Measurements from ENCODE around the gene DCBLD1. TPM values are rescaled to one million over a fixed set of nuclear protein-coding genes. Genes with fewer than 3 reads are reported as not detected.

DCBLD1 gene
- total and polyA plus RNA-seq, 2 donors (not counting 1 experiment from before 2014, with no cell fraction given): 35.2 to 44.4 TPM

- H3K27ac ChIP-seq (ENCODE audit: insufficient read depth, low read length): no peak overlapping the region
- no peak overlapping the region for H3K4me2 ChIP-seq (ENCODE audit: extremely low read depth, insufficient read depth, low read length)
- H3K36me3 ChIP-seq (ENCODE audit: control insufficient read depth, insufficient read depth, low read length): peaks cover 3% of the 10 kb centered on the region
- H2AFZ ChIP-seq (ENCODE audit: low read length): no peak overlapping the region
- H3K4me3 ChIP-seq (replicated peaks in 1 of 4; ENCODE audit: control extremely low read depth in 1 of 4, insufficient read depth in 1 of 4, low read depth in 3 of 4, low read length in 4 of 4): no peak overlapping the region
- no peaks in the 10 kb centered on the region for H4K20me1 ChIP-seq (ENCODE audit: control insufficient read depth, extremely low read depth, insufficient read depth, low read length)
- no peaks in the 10 kb centered on the region for H3K27me3 ChIP-seq (ENCODE audit: control insufficient read depth, insufficient read depth, low read length)
- H3K9me3 ChIP-seq (ENCODE audit: control insufficient read depth, insufficient read depth, low read depth, low read length): no peaks in the 10 kb centered on the region
- no peak for DNase-seq (ENCODE audit: low read depth in 2 of 2)
- H3K79me2 ChIP-seq (ENCODE audit: control insufficient read depth, insufficient read depth, low read length): no peaks in the 10 kb centered on the region
- no peaks in the 10 kb centered on the region for H3K4me1 ChIP-seq (ENCODE audit: control insufficient read depth, extremely low read depth, insufficient read depth, low read length)
- TF ChIP-seq EZH2 (IDR thresholded peaks at IDR 0.05; ENCODE audit: low read length, missing control alignments): no peak
- TF ChIP-seq, protein P1, sequence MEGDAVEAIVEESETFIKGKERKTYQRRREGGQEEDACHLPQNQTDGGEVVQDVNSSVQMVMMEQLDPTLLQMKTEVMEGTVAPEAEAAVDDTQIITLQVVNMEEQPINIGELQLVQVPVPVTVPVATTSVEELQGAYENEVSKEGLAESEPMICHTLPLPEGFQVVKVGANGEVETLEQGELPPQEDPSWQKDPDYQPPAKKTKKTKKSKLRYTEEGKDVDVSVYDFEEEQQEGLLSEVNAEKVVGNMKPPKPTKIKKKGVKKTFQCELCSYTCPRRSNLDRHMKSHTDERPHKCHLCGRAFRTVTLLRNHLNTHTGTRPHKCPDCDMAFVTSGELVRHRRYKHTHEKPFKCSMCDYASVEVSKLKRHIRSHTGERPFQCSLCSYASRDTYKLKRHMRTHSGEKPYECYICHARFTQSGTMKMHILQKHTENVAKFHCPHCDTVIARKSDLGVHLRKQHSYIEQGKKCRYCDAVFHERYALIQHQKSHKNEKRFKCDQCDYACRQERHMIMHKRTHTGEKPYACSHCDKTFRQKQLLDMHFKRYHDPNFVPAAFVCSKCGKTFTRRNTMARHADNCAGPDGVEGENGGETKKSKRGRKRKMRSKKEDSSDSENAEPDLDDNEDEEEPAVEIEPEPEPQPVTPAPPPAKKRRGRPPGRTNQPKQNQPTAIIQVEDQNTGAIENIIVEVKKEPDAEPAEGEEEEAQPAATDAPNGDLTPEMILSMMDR (conservative IDR thresholded peaks at IDR 0.05 in 1 of 2, IDR thresholded peaks at IDR 0.05 in 1 of 2; ENCODE audit: low read depth in 1 of 2, low read length in 2 of 2): no peak
- H3K9ac ChIP-seq (ENCODE audit: insufficient read depth, low read length): no peak overlapping the region
Observed at GRCh38 chr6:117533775-117534174, 51.3 kb downstream of the DCBLD1 start.

DNA sequence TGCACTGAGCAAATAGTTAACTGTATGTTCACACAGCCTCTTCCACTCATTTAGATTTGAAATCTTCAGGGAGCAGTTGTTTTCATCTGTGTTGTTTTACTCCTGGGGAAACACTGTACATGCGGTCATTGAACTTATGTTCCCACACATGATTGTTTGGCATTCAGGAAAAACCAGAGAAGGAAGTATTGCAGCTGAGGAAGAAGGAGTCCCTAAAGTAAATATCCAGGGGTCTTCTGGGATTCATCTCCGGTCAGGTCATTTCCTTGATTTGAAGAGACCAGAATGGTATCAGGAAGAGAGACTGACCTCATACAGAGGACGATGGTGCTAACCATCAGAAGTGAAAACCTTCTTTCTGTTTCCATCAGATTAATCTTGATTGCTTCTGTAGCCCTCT is 52.5 kb downstream of the DCBLD1 start:
- H3K4me2 ChIP-seq (ENCODE audit: extremely low read depth, insufficient read depth, low read length): no peak overlapping the region
- no peaks in the 10 kb centered on the region for H3K79me2 ChIP-seq (ENCODE audit: control insufficient read depth, insufficient read depth, low read length)

DNA sequence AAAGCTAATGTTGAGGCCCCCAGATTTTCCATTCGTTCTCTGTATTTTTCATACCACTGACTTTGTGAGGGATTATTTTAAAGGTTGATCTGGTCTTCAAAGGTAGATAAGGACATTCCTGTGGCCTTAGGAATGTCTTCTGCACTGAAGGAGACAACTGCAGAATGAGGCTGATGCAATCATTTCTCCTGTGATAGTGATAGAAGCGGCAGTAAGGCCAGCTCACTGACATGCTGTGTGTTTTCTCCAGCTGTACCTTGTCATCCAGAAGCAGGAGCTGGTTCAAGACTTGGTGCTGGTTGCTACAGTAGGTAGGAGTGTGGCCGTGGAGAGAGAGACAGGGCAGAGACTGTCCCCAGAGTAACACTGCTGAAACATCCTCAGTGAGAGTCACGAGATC is 53.8 kb downstream of the DCBLD1 start:
- Histone ChIP-seq H3K4me1 (ENCODE audit: control insufficient read depth, extremely low read depth, insufficient read depth, low read length) (no peaks in the 10 kb centered on the region), H3K4me3 (replicated peaks in 1 of 4; ENCODE audit: control extremely low read depth in 1 of 4, insufficient read depth in 1 of 4, low read depth in 3 of 4, low read length in 4 of 4) (no peak overlapping the region), H3K27ac (ENCODE audit: insufficient read depth, low read length) (no peak overlapping the region), H2AFZ (ENCODE audit: low read length) (no peak overlapping the region), H3K36me3 (ENCODE audit: control insufficient read depth, insufficient read depth, low read length) (peaks cover 9% of the 10 kb centered on the region), H4K20me1 (ENCODE audit: control insufficient read depth, extremely low read depth, insufficient read depth, low read length) (no peaks in the 10 kb centered on the region), H3K27me3 (ENCODE audit: control insufficient read depth, insufficient read depth, low read length) (no peaks in the 10 kb centered on the region), H3K9me3 (ENCODE audit: control insufficient read depth, insufficient read depth, low read depth, low read length) (no peaks in the 10 kb centered on the region), H3K79me2 (ENCODE audit: control insufficient read depth, insufficient read depth, low read length) (no peaks in the 10 kb centered on the region), H3K9ac (ENCODE audit: insufficient read depth, low read length) (no peak overlapping the region), H3K4me2 (ENCODE audit: extremely low read depth, insufficient read depth, low read length) (no peak overlapping the region)
- DNase-seq (ENCODE audit: low read depth in 2 of 2): peak; percentile 42 to 84
- TF ChIP-seq EZH2 (IDR thresholded peaks at IDR 0.05; ENCODE audit: low read length, missing control alignments): no peak
- TF ChIP-seq, protein P1 (conservative IDR thresholded peaks at IDR 0.05 in 1 of 2, IDR thresholded peaks at IDR 0.05 in 1 of 2; ENCODE audit: low read depth in 1 of 2, low read length in 2 of 2): no peak

More for the DNA sequence above, 52.5 kb downstream of the DCBLD1 start:
- no peak for DNase-seq (ENCODE audit: low read depth in 2 of 2)
- H3K9ac ChIP-seq (ENCODE audit: insufficient read depth, low read length): no peak overlapping the region
- H4K20me1 ChIP-seq (ENCODE audit: control insufficient read depth, extremely low read depth, insufficient read depth, low read length): no peaks in the 10 kb centered on the region
- H3K27me3 ChIP-seq (ENCODE audit: control insufficient read depth, insufficient read depth, low read length): no peaks in the 10 kb centered on the region
- no peak for TF ChIP-seq EZH2 (IDR thresholded peaks at IDR 0.05; ENCODE audit: low read length, missing control alignments)
- TF ChIP-seq, protein P1 (conservative IDR thresholded peaks at IDR 0.05 in 1 of 2, IDR thresholded peaks at IDR 0.05 in 1 of 2; ENCODE audit: low read depth in 1 of 2, low read length in 2 of 2): no peak
- H3K4me1 ChIP-seq (ENCODE audit: control insufficient read depth, extremely low read depth, insufficient read depth, low read length): no peaks in the 10 kb centered on the region
- H2AFZ ChIP-seq (ENCODE audit: low read length): no peak overlapping the region
- H3K27ac ChIP-seq (ENCODE audit: insufficient read depth, low read length): no peak overlapping the region
- H3K4me3 ChIP-seq (replicated peaks in 1 of 4; ENCODE audit: control extremely low read depth in 1 of 4, insufficient read depth in 1 of 4, low read depth in 3 of 4, low read length in 4 of 4): no peak overlapping the region
- no peaks in the 10 kb centered on the region for H3K9me3 ChIP-seq (ENCODE audit: control insufficient read depth, insufficient read depth, low read depth, low read length)
- peaks cover 4% of the 10 kb centered on the region for H3K36me3 ChIP-seq (ENCODE audit: control insufficient read depth, insufficient read depth, low read length)
